ENCODE results near the gene ALPL. TPM values are rescaled to one million over a fixed set of nuclear protein-coding genes. Genes with fewer than 3 reads are reported as not detected.

ALPL gene
- total RNA-seq, 1 donor from 2014 or later = 1.4 TPM

DNA sequence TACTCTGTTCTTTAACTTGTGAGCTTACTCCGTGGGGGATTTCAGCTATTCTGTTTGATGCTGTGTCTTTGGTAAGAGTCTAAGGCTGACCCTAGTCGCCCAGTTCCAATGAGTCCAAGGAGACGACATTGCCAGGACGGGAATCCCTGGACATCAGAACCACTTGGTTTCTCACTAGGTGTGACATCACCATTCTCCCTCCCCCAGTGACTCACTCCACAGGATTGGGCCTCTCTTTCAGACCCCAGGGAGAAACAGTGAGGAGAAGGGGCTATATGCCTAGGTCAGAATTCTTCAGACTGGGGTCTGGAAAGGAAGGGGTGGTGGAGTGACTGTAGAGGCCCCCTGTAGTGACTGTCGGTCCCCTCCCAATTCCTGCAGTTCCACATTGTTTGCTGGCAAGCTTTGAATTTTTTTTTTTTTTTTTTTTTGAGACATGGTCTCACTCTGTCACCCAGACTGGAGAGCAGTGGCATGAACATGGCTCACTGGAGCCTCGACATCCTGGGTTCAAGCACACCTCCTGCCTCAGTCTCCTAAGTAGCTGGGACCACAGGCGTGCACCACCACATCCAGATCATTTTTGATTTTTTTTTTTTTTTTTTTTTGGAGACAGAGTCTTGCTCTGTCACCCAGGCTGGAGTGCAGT lies 21.3 kb downstream of the ALPL start:
- DNase-seq = no peak

DNA sequence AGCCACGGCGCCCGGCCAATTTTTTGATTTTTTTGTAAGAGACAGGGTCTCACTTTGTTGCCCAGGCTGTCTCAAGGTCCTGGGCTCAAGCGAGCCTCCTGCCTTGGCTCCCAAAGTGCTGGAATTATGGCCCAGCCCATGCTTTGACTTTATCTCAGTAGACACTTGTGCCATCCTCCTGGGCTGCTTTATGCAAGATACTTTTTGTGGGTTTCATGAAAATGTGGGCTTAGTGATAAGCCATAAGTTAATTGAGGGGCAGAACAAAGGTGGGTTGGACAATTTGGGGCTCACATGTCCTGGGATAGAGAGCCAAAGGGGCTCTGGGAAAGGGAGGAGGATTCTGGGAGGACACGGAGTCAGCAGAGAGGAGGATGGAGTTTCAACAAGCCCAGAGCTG lies 22.0 kb downstream of the ALPL start:
- DNase-seq = no peak

DNA sequence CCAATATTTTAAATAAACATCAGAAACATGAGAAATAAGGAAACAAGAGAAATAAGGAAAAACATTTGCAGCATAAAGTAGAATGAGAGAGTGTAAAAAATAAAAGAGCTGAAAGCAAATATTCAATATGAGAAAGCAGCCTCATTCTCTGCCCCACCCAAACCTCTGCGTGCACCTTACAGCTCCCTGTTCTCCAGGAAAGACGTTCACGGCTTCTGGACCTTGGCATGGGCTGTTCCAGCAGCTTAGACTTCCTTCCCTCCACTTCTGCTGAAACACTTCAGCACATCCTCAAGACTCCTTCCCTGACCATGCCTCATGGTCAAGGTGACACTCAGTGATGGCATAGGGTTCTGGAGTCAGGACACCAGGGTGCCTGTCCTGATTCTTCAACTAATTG lies 23.3 kb downstream of the ALPL start:
- no peak for DNase-seq

DNA sequence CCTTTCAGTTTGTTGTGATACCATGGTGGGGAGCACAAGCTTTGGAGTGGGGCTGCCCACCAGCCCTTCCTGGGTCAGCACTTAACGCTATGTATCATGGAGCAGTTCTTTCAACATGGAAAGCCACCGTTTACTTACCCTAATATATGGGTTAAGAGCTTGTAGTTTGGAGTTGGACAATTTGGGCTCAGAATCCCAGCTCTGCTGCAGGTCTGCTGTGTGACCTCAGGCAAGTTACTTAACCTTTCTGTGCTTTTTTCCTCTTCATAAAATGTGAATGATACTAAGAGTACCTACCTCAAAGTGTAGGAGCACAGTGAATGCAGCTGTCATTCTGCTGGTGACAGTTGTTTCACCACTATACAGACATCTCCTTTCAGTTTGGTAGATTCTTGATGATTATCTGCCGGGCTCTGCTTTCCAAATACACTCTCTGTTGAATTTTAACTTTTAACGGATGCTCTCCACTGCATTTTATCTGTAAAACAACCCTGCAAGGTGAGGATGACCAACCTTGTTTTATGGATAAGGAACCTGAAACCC lies 23.8 kb downstream of the ALPL start:
- no peak for DNase-seq

DNA sequence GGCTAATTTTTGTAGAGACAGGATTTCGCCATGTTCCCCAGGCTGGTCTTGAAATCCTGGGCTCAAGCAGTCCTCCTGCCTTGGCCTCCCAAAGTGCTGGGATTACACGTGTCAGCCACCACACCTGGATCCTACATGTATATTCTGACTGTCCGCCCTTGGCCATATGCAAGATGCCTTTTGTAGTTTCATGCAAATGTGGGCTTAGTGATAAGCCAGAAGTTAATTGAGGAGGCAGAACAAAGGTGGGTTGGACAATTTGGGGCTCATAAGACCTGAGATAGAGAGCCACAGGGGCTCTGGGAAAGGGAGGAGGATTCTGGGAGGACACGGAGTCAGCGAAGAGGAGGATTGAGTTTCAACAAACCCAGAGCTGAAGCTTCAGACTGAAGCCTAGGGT lies 24.9 kb downstream of the ALPL start:
- no peak for DNase-seq

DNA sequence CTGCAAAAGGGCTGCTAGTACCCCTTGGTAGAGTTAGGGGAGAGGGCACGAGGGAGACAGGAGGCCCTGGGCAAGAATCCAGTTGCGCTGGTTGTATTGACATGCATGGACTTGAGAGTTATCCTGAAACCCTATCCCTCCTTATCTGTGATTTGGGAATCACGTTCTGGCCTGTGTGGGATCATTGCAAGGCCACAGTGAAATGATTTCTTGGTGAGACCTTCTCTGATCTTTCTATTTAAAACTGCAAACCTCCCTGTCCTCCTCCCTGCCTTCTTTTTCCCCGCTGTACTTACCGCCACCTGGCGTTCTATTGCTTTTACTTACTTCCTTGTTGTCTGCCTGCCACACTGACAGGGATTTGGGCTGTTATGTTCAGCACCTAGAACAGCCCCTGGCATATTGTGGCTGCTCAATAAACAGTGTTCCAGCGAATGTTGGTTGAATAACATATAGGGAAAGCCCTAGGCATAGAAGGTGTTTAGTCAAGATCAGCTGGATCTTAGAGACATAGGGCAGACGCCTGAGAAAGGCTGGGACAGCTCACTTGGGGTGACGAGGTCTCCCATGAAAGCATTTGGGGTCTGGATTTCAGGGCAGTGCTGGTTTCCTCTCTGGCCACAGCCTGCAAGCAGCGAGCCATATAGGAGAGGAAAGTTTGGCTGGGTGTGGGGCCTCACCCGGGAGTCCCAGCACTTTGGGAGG lies 25.6 kb downstream of the ALPL start:
- DNase-seq = no peak

DNA sequence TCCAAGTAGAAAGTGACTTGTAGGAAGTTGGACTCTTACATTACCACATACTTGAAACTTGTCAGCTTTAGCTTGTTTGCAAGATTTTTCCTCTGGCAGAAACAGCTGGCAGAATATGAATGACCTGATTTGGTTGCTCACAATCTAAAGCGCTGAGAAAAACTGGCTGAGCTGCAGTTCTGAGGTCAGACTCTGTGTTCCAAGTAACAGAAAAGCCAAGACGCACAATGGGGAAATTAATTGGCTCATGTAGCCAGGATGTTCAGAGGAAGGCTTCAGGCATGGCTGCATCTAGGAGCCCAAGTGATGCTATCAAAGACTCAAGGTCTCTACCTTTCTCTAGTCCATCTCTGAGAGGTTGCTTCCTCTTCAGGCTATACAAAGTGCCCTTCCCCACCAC lies 27.0 kb downstream of the ALPL start:
- DNase-seq = no peak

DNA sequence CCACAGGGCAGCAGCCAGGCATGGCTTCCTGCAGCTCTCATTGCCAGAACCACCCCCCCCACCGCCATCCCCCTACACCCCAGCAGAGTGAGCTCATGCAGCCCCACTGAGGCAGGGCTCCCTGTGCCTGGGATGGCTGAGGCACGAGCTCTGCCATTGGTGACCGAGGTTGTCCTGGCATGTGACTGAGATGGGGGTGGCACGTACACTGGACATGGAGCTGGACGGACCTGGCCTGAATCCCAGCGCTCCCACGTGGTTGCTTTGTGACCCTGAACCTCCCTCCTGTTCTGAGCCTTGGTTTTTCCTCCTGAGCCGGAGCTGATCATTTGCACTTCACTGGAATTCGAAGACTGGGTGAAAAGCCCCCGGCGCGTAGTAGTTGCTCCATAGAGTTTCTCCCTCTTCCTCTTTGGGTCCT lies 28.3 kb downstream of the ALPL start:
- DNase-seq = no peak

DNA sequence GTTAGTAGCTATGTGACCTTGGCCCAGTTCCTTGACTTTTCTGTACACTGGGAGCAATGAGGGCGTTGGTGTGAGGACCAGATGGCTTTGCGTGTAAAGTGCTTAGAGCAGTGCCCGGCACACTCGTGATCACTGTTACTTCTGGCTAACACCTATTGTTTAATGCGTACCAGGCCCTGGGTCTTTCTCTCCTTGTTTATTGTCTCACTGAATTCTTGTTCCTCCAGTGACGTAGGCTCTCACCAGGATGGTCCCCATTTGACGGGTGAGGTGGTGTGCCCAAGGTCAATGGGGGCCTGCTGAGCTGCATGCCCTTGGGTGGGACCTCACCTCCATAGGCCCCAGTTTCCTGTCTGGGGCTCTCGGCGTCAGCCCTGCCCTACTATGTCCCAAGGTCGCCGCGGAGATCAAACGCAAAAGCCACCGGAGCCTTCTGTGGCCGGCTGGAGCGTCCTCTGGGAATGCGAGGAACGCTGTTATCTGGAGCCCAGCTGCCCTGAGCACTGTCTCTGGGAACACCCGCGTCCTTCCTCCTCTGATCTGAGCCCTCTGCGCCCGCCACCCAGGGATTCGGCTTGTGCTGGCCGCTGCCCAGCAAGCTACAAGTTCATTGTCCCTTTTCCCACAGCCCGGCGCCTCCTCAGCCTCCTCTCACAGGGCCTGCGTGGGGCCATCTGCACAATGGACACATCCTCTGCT lies 28.9 kb downstream of the ALPL start:
- DNase-seq = no peak

DNA sequence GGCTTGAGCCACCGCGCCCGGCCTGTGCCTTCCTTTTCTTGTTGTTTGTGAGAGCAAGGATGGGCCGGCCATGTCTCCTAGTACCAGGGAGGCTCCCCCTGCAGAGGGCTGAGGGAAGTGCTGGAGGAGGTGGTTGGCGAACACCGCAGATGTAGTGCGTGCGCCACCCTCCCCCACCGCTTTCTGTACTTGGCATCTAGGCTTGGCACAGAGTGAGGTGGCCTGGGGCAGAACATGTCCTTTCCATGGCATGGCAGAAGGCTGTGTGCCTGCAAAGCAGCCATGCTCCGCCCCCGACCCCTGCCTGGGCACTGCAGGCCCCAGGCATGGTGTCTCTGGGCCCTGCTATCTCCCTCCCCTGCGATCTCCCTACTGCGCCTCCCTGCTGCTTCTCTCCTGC lies 30.7 kb downstream of the ALPL start:
- DNase-seq = no peak

DNA sequence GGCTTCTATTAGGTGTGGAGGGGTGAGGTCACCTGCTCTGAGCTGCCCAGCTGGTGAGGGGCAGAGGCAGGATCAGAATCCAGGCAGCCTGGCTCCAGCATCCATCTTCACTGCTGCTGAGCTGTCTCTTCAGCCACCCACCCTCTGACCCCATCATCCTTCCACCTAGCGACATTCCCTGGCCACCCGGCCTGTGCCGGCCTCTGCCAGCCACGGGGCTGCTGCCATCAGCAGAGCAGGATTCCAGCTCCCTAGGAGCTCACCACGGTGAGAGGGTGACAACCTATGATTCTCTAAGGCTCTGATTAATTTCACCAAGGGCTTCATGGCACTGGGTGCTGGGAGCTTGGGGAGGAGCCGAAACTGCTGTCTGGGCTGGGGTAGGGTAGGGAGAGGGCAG lies 32.1 kb downstream of the ALPL start:
- DNase-seq = no peak

DNA sequence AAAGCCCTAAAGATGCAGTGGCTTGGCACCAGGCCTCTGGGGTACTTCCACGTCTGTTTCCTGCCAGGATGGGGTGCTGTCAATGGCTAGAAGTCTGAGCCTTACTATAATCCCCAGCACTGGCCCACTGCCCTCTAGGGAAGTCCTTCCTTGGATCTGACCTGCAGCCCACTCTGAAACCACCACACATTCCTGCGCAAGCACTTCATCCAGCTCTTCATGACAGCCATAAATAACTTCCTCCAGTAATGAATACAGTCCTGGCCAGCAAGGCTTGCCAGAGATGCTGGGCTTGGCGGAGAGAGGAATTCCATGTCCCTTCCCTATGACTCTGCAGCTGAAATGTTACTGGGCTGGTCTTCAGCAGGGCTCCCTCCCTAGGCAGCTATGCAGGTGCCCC lies 32.6 kb downstream of the ALPL start:
- no peak for DNase-seq

DNA sequence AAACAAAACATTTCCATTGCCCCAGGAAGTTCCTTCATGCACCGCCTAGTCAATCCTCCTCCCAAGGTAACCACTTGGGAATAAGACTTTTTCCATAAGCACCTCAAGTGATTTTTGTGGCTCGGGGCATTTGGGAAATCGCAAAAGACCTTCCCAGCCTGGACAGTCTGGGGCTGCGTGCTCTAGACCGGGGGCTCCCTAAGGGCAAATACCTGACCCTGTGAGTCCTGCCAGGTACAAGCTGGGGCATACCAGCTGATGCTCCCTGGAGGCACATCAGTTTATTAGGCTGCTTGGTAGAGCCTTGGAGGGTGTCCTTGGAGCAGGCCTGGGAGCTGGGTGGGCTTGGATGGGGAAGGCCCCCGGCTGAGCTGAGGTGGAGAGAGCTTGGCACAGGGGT lies 34.4 kb downstream of the ALPL start:
- DNase-seq = no peak

DNA sequence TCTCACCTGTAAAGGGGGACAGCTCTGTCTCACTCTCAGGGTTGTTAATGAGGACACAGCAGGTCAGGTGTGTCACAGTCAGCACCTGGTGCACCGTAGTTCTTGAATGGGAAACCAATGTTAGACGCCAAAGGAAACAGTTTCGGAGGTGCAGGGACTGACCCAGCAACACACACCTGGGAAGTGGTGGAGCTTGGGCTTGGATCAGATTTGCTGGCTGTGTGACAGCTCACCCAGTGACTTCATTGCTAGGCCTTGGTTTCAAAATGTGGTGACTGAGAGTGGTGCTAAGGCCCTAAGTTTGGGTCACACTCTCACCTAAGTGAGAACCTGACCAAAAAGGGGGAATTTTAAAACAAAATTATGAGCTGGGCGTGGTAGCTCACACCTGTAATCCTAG lies 34.9 kb downstream of the ALPL start:
- DNase-seq = no peak

DNA sequence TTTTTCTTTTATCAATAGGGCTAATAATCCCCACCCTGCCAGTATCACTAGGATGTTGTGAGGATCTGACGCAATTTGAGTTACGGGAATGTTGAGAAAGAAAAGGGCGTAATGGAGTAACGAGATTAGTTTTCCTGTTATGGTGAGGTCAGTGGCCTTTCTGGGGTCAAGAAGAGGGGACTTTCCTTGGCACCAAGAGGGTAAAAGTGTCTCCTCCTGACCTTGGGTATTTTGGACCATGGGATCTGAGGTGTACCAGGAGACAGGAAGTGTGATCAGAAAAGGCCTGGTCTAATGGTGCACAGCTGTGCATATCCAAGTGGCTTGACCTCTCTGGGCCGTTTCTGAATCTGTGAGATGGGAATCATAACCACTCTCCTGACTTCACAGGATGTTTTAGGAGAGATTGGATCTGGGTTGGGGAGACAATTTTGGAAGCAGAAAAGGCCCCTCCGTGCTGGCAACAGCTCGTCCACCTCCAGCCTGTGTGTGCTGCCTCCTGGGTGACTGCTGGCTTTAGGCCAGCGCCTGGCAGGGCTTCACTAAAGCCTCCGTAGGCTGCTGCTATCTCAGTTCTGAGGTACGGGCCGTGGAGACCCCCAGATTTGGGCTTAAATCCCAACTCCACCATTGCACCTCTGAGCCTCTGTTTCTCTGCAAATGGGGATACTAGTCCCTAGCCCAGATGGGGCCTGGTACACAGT lies 37.1 kb downstream of the ALPL start:
- DNase-seq = no peak

DNA sequence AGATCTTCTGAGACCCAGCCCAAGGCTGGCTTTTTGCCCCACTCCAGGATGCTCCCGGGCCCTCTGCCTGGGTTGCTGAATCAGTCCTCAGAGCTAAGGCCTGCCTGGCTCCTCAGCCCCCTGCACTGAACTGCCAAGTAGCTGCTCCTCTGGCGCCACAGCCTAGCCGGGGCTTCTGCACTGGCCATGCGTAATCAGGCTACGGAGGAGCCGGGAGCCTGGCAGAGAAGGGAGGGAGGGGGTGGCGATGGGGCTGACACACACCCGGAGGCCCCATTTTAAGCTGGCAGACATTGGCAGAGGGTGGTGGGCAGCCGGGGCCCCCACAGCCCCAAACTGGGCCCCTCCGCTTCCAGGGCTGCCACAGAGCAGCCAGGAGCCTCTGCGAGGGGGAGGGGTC lies 38.7 kb downstream of the ALPL start:
- DNase-seq = no peak

DNA sequence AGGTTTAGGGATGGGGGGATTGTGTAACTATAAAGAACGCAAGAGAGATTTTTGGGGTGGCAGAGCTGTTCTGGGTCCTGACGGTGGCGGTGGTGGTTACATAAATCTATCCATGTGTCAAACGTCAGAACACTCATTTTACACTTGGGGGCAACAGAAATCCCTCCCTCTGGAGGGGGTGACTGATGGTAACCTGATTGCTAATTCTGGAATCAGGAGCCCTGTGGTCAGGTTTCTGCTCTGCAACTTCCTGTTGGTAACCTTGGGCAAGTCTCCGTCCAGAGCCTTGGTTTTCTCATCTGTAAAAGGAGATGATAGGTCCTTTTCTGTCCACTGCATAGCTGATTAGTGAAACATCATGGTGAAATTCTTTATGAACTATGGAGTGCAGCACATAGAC lies 40.9 kb downstream of the ALPL start:
- no peak for DNase-seq

DNA sequence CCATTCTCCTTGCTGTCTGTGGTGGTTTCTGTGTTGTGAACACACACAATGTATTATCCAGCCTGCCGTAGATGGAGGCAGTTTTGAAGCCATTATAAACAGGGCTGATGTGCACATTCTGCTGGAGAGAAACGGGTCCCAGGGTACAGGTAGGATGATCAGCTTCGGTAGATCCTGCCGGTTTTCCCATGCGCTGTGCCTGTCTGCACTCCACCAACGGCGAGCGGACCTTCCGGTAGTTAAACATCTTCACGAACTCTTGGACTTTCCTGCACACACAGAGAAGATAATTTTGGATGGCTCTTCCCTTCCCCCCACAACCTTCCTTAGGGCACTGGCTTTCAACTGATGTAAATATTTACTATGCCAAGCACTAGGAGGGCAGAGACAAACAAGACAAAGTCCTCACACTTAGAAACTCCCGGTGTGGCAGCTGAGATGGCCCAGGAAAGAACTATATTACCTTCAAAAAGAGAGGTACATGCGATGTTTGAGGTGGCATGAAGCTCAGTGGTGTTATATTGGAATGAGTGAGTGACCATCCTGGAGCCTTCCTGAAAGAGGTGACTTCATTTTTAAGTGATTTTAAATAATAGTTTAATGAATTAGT lies 41.7 kb downstream of the ALPL start:
- DNase-seq = no peak

DNA sequence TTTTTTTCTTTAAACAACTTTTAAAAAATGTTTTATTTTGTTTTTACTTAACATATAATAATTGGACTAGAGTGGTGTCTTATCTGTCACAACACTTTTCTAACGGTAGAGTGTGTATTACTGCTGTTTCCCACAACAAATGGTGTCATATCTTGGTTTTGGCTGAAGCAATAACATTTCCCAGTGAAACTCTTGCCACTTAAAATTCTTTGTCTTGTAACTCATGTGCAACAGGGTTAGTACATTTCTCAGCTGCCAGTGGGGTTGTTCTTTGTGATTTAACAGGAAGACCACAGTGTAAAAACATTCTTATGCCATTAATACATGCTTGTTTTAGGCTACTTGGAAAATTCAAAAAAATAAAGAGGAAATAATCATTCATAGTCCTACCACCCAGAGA lies 43.5 kb downstream of the ALPL start:
- no peak for DNase-seq

DNA sequence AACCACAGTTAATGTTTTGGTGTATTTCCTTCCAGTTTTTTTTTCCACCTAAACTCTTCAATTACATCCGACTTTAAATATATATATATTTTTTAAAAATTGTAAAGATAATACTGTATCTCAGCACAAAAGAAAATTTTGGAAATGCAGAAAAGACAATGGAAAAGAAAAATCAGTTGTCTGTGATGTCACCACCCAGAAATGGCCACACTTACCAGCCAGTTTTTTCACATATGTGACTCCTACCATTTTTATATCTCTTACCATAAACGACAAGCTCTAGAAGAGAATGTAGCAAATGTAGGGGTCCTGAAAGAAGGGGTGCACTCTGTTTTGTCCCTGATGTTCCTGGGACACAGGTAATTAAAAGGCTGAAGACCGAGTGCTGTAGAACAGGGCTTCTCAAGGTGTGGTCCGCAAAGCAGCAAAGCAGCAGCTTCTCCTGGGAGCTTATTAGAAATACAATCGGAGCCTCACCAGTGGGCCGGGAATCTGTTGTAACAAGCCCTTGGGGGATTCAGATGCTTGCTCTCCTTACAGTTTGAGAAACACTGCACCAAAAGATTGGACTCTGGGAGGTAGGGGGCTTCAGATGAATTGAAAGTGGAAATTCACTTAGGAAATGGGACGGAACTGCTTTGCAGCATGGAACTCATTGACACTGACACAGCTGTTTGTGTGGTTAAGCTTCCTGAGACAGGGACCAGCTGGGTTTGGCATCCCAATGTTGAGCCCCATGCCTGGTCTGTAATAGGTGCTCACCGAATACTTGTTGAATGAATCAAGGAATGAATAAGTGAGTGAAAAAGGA lies 44.1 kb downstream of the ALPL start:
- no peak for DNase-seq

DNA sequence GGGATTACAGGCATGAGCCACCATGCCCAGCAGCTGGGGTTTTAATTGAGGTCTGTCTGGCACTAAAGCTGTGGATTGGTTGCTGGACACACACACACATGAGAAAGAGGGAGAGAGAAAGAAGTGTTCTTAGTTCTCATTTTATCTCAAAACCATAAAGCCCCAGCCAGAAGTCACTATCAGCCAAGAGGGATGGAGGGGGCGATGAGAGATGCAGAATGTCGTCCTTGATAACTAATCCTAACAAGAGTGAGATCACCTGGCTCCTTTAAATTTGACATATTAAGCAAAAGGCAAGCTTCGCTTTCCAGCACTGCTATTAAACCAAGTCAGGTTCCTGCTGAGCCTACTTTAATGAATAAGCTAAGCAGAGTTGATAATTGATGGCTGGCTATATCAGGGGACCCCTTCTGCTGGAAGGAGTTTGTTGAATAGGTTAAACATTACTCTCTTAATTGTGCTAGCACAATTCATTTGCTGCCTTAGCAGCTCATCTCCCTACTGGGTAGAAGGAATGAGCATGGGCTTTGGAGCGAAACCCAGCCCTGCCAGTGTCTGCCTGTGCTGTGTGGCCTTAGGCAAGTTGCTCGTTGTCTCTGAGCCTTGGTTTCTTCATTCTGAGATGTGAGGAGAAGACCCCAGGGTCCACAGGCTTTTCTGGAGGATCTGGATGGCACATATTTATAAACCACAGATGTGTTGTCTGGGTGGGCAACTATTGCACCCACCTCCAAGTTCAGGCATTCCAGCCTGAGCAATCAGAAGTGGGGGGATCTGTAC lies 50.8 kb downstream of the ALPL start:
- DNase-seq = no peak

Data from occipital lobe (tissue), 2 donors.